GM19328 (cell line): ENCODE results near the gene SMIM8.
A peak's percentile ranks its signal among the peaks of the same experiment; 100 is the strongest.
"Not testable (repeated sequence)": the region's sequence is repeated elsewhere in the genome, so short reads cannot be mapped to it uniquely, and the experiment has no call there.

ENCODE experiments used
- ATAC-seq: cut with Tn5 transposase; IDR thresholded peaks from one replicate; pipeline ENCODE4 v1.9.1; 2021; ENCODE audit warnings: mild to moderate bottlenecking, moderate library complexity; ENCODE audit not compliant: unreplicated experiment

SMIM8 gene

GRCh38 chr6:87322304-87323212 is at the start of gene SMIM8:
SMIM8 (plus strand) TSS chr6:87322588; CDS start chr6:87337032, 14,444 bp downstream.
- ATAC-seq, result peak; percentile 100

- no peak for ATAC-seq
Observed at GRCh38 chr6:87274660-87275274, 47.6 kb upstream of the SMIM8 start.

- ATAC-seq, result no peak
Observed at GRCh38 chr6:87276624-87277023, 45.8 kb upstream of the SMIM8 start.

- no peak for ATAC-seq
Observed at GRCh38 chr6:87277123-87277522, 45.3 kb upstream of the SMIM8 start.

- no peak for ATAC-seq
Observed at GRCh38 chr6:87279196-87279595, 43.2 kb upstream of the SMIM8 start.

- ATAC-seq, result no peak
Observed at GRCh38 chr6:87281426-87281825, 41.0 kb upstream of the SMIM8 start.

- ATAC-seq, result no peak
Observed at GRCh38 chr6:87282743-87283142, 39.6 kb upstream of the SMIM8 start.

GRCh38 chr6:87283461-87283860 is 38.9 kb upstream of the SMIM8 start:
- no peak for ATAC-seq

GRCh38 chr6:87287251-87287650 is 35.1 kb upstream of the SMIM8 start:
- ATAC-seq, result no peak

- no peak for ATAC-seq
Observed at GRCh38 chr6:87289571-87289970, 32.8 kb upstream of the SMIM8 start.

- ATAC-seq, result no peak
Observed at GRCh38 chr6:87291883-87292282, 30.5 kb upstream of the SMIM8 start.

- ATAC-seq, result no peak
Observed at GRCh38 chr6:87293526-87293925, 28.9 kb upstream of the SMIM8 start.

GRCh38 chr6:87297119-87297518 is 25.3 kb upstream of the SMIM8 start:
- ATAC-seq, result no peak

GRCh38 chr6:87301277-87301676 is 21.1 kb upstream of the SMIM8 start:
- ATAC-seq, result not testable (repeated sequence)

GRCh38 chr6:87308970-87309369 is 13.4 kb upstream of the SMIM8 start:
- no peak for ATAC-seq

GRCh38 chr6:87312860-87313259 is 9.5 kb upstream of the SMIM8 start:
- ATAC-seq, result no peak

GRCh38 chr6:87315071-87315470 is 7.3 kb upstream of the SMIM8 start:
- no peak for ATAC-seq

- ATAC-seq, result no peak
Observed at GRCh38 chr6:87319271-87319987, 3.0 kb upstream of the SMIM8 start.

- not testable (repeated sequence) for ATAC-seq
Observed at GRCh38 chr6:87323880-87324279, 1.5 kb downstream of the SMIM8 start.

GRCh38 chr6:87330961-87331360 is 8.6 kb downstream of the SMIM8 start:
- ATAC-seq, result no peak

GRCh38 chr6:87333033-87333432 is 10.6 kb downstream of the SMIM8 start:
- ATAC-seq, result no peak
